Upper lobe of right lung (tissue), 1 donor: ENCODE measurements around the gene LRP1B. TPM values are rescaled to one million over a fixed set of nuclear protein-coding genes. Genes with fewer than 3 reads are reported as not detected.

Experiments used
- ATAC-seq: fragments of 200-7000 bp; cut with Tn5 transposase; one replicate; pipeline ENCODE4 v1.9.1; 2020; ENCODE audit warnings: mild to moderate bottlenecking, moderate library complexity
- DNase-seq: peaks from one replicate; pipeline ENCODE4 v3.0.0-alpha.2; 2020
- H3K27ac ChIP-seq: fragments of 200-600 bp; one replicate; pipeline ENCODE4 v1.8.0; 2022
- H3K27me3 ChIP-seq: fragments of 200-600 bp; one replicate; pipeline ENCODE4 v1.8.0; 2022; ENCODE audit warnings: mild to moderate bottlenecking
- H3K36me3 ChIP-seq: fragments of 200-600 bp; one replicate; pipeline ENCODE4 v1.8.0; 2022
- H3K4me1 ChIP-seq: fragments of 200-600 bp; one replicate; pipeline ENCODE4 v1.8.0; 2022
- H3K4me3 ChIP-seq: fragments of 200-600 bp; one replicate; pipeline ENCODE4 v1.8.0; 2022; ENCODE audit warnings: mild to moderate bottlenecking
- H3K9me3 ChIP-seq: fragments of 200-600 bp; one replicate; pipeline ENCODE4 v1.8.0; 2022
- intact Hi-C: fragments of 100-400 bp; cut with DNase I; formaldehyde crosslinking; loops from one replicate; pipeline ENCODE4 v1.11.0; 2022
- total RNA-seq: library from RNA; stranded (reverse); fragmentation: NEBNext Ultra II Directional; extraction: Animal tissue kit (Norgen Biotek cat#: 25700); gene quantifications from one replicate; pipeline ENCODE4 v1.2.1, GENCODE V29; 2021
- TF ChIP-seq, protein P1 (sequence below): fragments of 200-600 bp; IDR thresholded peaks from one replicate; pipeline ENCODE4 v1.8.0; 2022; ENCODE audit warnings: antibody characterized with exemption
- donor health status: DM: no; HTN: yes; CAD: no; lungs with severe emphysema.

The LRP1B gene
- total RNA-seq, 1 donor from 2014 or later, result 0.12 TPM

- H3K4me1 ChIP-seq, result no peaks in the 10 kb centered on the region
- H3K36me3 ChIP-seq, result no peaks in the 10 kb centered on the region
- H3K9me3 ChIP-seq, result no peaks in the 10 kb centered on the region
- intact Hi-C loops, result no loop called here
- DNase-seq (no peak), ATAC-seq (no peak)
- H3K4me3 ChIP-seq, result no peak overlapping the region
- no peaks in the 10 kb centered on the region for H3K27me3 ChIP-seq
- TF ChIP-seq, protein P1, sequence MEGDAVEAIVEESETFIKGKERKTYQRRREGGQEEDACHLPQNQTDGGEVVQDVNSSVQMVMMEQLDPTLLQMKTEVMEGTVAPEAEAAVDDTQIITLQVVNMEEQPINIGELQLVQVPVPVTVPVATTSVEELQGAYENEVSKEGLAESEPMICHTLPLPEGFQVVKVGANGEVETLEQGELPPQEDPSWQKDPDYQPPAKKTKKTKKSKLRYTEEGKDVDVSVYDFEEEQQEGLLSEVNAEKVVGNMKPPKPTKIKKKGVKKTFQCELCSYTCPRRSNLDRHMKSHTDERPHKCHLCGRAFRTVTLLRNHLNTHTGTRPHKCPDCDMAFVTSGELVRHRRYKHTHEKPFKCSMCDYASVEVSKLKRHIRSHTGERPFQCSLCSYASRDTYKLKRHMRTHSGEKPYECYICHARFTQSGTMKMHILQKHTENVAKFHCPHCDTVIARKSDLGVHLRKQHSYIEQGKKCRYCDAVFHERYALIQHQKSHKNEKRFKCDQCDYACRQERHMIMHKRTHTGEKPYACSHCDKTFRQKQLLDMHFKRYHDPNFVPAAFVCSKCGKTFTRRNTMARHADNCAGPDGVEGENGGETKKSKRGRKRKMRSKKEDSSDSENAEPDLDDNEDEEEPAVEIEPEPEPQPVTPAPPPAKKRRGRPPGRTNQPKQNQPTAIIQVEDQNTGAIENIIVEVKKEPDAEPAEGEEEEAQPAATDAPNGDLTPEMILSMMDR, result no peak
- H3K27ac ChIP-seq, result no peak overlapping the region
These were observed 1103.6 kb downstream of the LRP1B start for GRCh38 chr2:141027221-141027620.

DNA sequence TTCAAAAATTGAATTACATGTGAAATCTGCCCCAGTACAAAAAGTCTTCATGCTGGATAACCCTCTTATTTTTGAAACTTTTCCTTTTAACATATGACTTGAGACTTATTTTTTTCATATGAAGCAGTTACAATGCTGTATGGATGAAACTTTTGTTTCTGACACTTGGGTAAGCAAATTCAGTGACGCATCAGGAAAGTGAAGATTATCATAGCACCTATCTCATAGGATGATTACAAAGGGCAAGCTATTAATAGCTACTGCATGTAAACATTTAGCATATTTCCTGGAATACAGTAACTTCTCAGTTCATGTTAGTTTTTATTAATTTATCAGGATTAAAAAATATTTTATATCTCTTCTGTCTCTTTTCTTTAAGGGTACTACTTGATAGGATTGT is 1109.2 kb downstream of the LRP1B start:
- Histone ChIP-seq H3K27ac (no peak overlapping the region), H3K4me3 (no peak overlapping the region), H3K27me3 (no peaks in the 10 kb centered on the region), H3K36me3 (no peaks in the 10 kb centered on the region), H3K9me3 (no peaks in the 10 kb centered on the region), H3K4me1 (no peaks in the 10 kb centered on the region)
- intact Hi-C loops, result no loop called here
- ATAC-seq (no peak), DNase-seq (no peak)
- TF ChIP-seq, protein P1, result no peak

DNA sequence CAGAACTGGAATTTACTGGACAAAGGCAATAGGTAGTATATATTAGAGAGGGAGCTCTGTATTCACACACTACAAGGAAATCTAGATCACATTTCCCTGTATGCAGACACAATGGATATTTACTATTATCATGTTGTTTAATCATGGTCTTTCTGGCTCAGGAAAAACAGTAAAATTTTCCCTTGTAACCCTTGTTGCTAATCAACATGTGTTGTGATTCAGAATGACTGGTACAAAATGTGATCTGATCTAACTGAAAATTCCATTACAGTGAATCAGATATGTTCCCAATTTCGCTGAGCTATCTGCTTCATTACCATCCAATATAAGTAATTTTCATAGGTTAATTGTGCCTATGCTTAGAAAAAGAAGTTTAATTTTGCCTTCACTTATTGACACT is 1109.7 kb downstream of the LRP1B start:
- no peak for ATAC-seq
- intact Hi-C loops, result no loop called here

GRCh38 chr2:141020346-141020745 is 1110.5 kb downstream of the LRP1B start:
- Histone ChIP-seq H3K9me3 (no peaks in the 10 kb centered on the region), H3K4me1 (no peaks in the 10 kb centered on the region), H3K36me3 (no peaks in the 10 kb centered on the region), H3K4me3 (no peak overlapping the region), H3K27me3 (no peaks in the 10 kb centered on the region), H3K27ac (no peak overlapping the region)
- TF ChIP-seq, protein P1, result no peak
- no peak for ATAC-seq
- intact Hi-C loops, result no loop called here
- no peak for DNase-seq

More for the DNA sequence above, 1109.7 kb downstream of the LRP1B start:
- DNase-seq, result no peak
- TF ChIP-seq, protein P1, result no peak
- Histone ChIP-seq H3K4me1 (no peaks in the 10 kb centered on the region), H3K27me3 (no peaks in the 10 kb centered on the region), H3K27ac (no peak overlapping the region), H3K36me3 (no peaks in the 10 kb centered on the region), H3K9me3 (no peaks in the 10 kb centered on the region), H3K4me3 (no peak overlapping the region)

DNA sequence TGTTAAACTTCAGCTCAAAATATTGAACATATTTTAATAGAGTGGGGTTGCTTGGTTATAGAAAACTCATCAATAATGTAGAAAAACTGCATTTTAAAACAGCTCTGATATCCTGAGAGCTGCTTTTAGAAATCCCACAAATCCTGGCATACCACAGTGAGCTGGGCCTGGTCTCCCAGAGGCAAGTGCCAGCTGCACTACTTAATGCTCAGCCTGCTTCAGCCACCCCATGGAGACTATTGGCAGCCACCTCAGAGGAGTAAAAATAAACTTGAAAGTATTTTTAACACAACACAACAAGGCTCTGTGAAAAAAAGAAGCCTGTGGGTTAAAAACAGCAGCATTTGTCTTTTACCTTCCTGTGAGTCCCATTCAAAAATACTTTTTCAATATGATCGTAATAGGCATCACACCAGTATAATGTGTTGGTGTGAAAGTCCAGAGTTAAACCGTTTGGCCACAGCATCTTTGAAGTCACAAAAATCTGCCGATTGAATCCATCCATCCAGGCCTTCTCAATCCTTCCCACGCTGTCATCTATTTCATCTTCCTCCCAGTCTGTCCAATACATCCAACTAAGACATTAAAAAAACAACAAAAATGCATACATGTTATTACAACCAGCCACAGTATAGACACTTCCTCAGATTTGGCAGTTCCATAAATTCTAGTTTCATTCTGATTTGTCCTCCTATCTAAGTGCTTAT is 1115.3 kb downstream of the LRP1B start:
- no peak overlapping the region for H3K27ac ChIP-seq
- TF ChIP-seq, protein P1, result no peak

More for the DNA sequence above, 1115.3 kb downstream of the LRP1B start:
- H3K36me3 ChIP-seq, result no peaks in the 10 kb centered on the region
- H3K27me3 ChIP-seq, result no peaks in the 10 kb centered on the region
- H3K9me3 ChIP-seq, result no peaks in the 10 kb centered on the region
- no peak for DNase-seq
- no peaks in the 10 kb centered on the region for H3K4me1 ChIP-seq
- intact Hi-C loops, result no loop called here
- no peak for ATAC-seq
- H3K4me3 ChIP-seq, result no peak overlapping the region
